ENCODE measurements around the gene EIF2B1. TPM values are rescaled to one million over a fixed set of nuclear protein-coding genes. Genes with fewer than 3 reads are reported as not detected.

Gene EIF2B1
- total and polyA plus RNA-seq, 2 donors (not counting 1 experiment from before 2014, with no cell fraction given): 48.9 to 54.0 TPM

GRCh38 chr12:123578243-123578642 is 55.2 kb downstream of the EIF2B1 start:
- WGBS (ENCODE audit: insufficient coverage): no CpG with 5 or more reads among the region's 3 CpGs
- no peaks in the 10 kb centered on the region for H3K27me3 ChIP-seq (replicated peaks in 1 of 4; ENCODE audit: control extremely low read depth in 1 of 4, control insufficient read depth in 3 of 4, insufficient read depth in 4 of 4, low read length in 3 of 4)
- H3K9me3 ChIP-seq (ENCODE audit: control extremely low read depth in 1 of 3, control insufficient read depth in 2 of 3, insufficient read depth in 1 of 3, low read length in 2 of 3): no peaks in the 10 kb centered on the region
- no peak overlapping the region for H3K27ac ChIP-seq (ENCODE audit: low read length in 2 of 2)
- H3K27me3 Mint-ChIP-seq: no peaks in the 10 kb centered on the region
- peaks cover 8% of the 10 kb centered on the region for H4K20me1 ChIP-seq (ENCODE audit: control insufficient read depth, insufficient read depth, low read length, poor library complexity, severe bottlenecking)
- H3K36me3 ChIP-seq (replicated peaks in 1 of 2; ENCODE audit: control extremely low read depth in 1 of 2, control insufficient read depth in 1 of 2, extremely low read depth in 1 of 2, insufficient read depth in 2 of 2, low read length in 1 of 2): peaks cover 0 to 3% of the 10 kb centered on the region in 2 experiments
- H3K4me3 Mint-ChIP-seq: no peak overlapping the region
- H3K27ac Mint-ChIP-seq: no peak overlapping the region
- peaks cover 11% of the 10 kb centered on the region for H3K79me2 ChIP-seq (ENCODE audit: control insufficient read depth, insufficient read depth, low read length)
- DNase-seq (no peak), ATAC-seq (ENCODE audit: low read depth) (no peak)
- intact Hi-C loops (cut with micrococcal nuclease): no loop called here
- no peak overlapping the region for H2AFZ ChIP-seq (ENCODE audit: insufficient read depth, low read depth, low read length, poor library complexity, severe bottlenecking)
- H3K4me1 ChIP-seq (ENCODE audit: control insufficient read depth in 2 of 2, insufficient read depth in 2 of 2, low read length in 2 of 2): peaks cover 11 to 12% of the 10 kb centered on the region in 2 donors
- no peak for TF ChIP-seq EZH2 (IDR thresholded peaks at IDR 0.05; ENCODE audit: borderline replicate concordance, insufficient read depth, low read depth, low read length, poor library complexity, severe bottlenecking)
- TF ChIP-seq CTCF (IDR thresholded peaks at IDR 0.05): no peak
- no peaks in the 10 kb centered on the region for H3K9me3 Mint-ChIP-seq (ENCODE audit: insufficient read depth)
- peaks cover 10% of the 10 kb centered on the region for H3K4me1 Mint-ChIP-seq
- no peak overlapping the region for H3K4me2 ChIP-seq (replicated peaks; ENCODE audit: low read depth, low read length, poor library complexity, severe bottlenecking)
- CTCF ChIA-PET: interaction anchor here (0.6 to 0.7 kb wide), 2 partner anchors 310 to 405 kb away, joined by 4 to 6 read pairs; no protein-coding TSS in a partner anchor
- H3K9ac ChIP-seq (ENCODE audit: low read length): no peak overlapping the region
- POLR2A ChIA-PET: no interaction called here
- H3K4me3 ChIP-seq (ENCODE audit: control extremely low read depth in 1 of 5, extremely low read depth in 1 of 5, insufficient read depth in 1 of 5, low read depth in 2 of 5, low read length in 4 of 5): no peak overlapping the region

DNA sequence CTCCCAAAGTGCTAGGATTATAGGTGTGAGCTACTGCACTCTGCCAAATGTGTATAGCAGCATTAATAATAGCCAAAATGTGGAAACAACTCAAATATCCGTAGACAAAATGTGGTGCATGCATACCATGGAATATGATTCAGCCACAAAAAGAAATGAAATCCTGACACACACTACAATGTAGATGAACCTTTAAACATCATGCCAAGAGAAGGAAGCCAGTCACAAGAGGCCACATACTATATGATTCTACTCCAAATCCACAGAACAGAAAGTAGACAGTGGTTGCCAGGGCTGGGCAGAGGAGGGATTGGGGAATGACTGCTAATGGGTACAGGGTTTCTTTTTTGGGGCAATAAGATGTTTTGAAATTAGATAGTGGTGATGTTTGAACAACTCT is 56.9 kb downstream of the EIF2B1 start:
- intact Hi-C loops (cut with micrococcal nuclease): no loop called here
- no CpG with 5 or more reads among the region's 1 CpG for WGBS (ENCODE audit: insufficient coverage)

More for the DNA sequence above, 56.9 kb downstream of the EIF2B1 start:
- Mint-ChIP-seq H3K9me3 (ENCODE audit: insufficient read depth) (no peaks in the 10 kb centered on the region), H3K4me1 (no peaks in the 10 kb centered on the region), H3K4me3 (no peak overlapping the region), H3K27ac (no peak overlapping the region), H3K27me3 (peaks cover 4% of the 10 kb centered on the region)
- DNase-seq (no peak), ATAC-seq (ENCODE audit: low read depth) (no peak)
- Histone ChIP-seq H3K36me3 (replicated peaks in 1 of 2; ENCODE audit: control extremely low read depth in 1 of 2, control insufficient read depth in 1 of 2, extremely low read depth in 1 of 2, insufficient read depth in 2 of 2, low read length in 1 of 2) (peaks cover 0 to 3% of the 10 kb centered on the region in 2 experiments), H2AFZ (ENCODE audit: insufficient read depth, low read depth, low read length, poor library complexity, severe bottlenecking) (no peak overlapping the region), H3K79me2 (ENCODE audit: control insufficient read depth, insufficient read depth, low read length) (no peaks in the 10 kb centered on the region), H3K9me3 (ENCODE audit: control extremely low read depth in 1 of 3, control insufficient read depth in 2 of 3, insufficient read depth in 1 of 3, low read length in 2 of 3) (no peaks in the 10 kb centered on the region), H3K9ac (ENCODE audit: low read length) (no peak overlapping the region), H3K27me3 (replicated peaks in 1 of 4; ENCODE audit: control extremely low read depth in 1 of 4, control insufficient read depth in 3 of 4, insufficient read depth in 4 of 4, low read length in 3 of 4) (no peaks in the 10 kb centered on the region), H4K20me1 (ENCODE audit: control insufficient read depth, insufficient read depth, low read length, poor library complexity, severe bottlenecking) (no peaks in the 10 kb centered on the region), H3K4me2 (replicated peaks; ENCODE audit: low read depth, low read length, poor library complexity, severe bottlenecking) (no peak overlapping the region), H3K4me1 (ENCODE audit: control insufficient read depth in 2 of 2, insufficient read depth in 2 of 2, low read length in 2 of 2) (no peaks in the 10 kb centered on the region), H3K27ac (ENCODE audit: low read length in 2 of 2) (no peak overlapping the region), H3K4me3 (ENCODE audit: control extremely low read depth in 1 of 5, extremely low read depth in 1 of 5, insufficient read depth in 1 of 5, low read depth in 2 of 5, low read length in 4 of 5) (no peak overlapping the region)
- ChIA-PET POLR2A (no interaction called here), CTCF (no interaction called here)
- TF ChIP-seq CTCF (IDR thresholded peaks at IDR 0.05) (no peak), EZH2 (IDR thresholded peaks at IDR 0.05; ENCODE audit: borderline replicate concordance, insufficient read depth, low read depth, low read length, poor library complexity, severe bottlenecking) (no peak)
